Measurements from ENCODE around the gene COL9A3. TPM values are rescaled to one million over a fixed set of nuclear protein-coding genes. Genes with fewer than 3 reads are reported as not detected.

COL9A3 gene
- total RNA-seq, 1 donor from 2014 or later = 1.1 TPM

DNA sequence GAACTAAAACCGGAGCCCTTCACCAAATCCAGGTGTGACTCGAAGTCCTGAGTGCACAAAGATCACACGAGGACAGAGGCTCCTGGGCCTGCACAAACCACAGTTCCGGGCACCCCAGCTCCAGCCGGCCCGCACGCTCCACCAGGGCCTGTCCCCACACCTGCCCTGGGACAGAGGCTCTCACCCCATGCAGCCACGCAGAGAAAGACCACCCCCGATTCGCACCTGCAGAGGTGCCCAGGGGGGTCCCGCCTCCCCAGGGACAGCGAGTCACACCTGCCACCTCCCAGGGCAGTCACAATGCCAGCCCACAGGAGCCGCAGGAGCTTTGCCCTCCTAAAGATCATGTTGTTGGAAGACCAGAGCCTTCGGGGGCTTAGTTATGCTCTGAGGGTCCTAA is 45.9 kb upstream of the COL9A3 start:
- Histone ChIP-seq H3K36me3 (no peaks in the 10 kb centered on the region), H3K27me3 (peaks cover 7% of the 10 kb centered on the region), H3K4me3 (no peak overlapping the region), H3K27ac (no peak overlapping the region), H3K9me3 (no peaks in the 10 kb centered on the region), H3K4me1 (peaks cover 8% of the 10 kb centered on the region)
- intact Hi-C loops (cut with DNase I) = no loop called here
- DNase-seq (no peak), ATAC-seq (no peak)
- TF ChIP-seq, protein P1, sequence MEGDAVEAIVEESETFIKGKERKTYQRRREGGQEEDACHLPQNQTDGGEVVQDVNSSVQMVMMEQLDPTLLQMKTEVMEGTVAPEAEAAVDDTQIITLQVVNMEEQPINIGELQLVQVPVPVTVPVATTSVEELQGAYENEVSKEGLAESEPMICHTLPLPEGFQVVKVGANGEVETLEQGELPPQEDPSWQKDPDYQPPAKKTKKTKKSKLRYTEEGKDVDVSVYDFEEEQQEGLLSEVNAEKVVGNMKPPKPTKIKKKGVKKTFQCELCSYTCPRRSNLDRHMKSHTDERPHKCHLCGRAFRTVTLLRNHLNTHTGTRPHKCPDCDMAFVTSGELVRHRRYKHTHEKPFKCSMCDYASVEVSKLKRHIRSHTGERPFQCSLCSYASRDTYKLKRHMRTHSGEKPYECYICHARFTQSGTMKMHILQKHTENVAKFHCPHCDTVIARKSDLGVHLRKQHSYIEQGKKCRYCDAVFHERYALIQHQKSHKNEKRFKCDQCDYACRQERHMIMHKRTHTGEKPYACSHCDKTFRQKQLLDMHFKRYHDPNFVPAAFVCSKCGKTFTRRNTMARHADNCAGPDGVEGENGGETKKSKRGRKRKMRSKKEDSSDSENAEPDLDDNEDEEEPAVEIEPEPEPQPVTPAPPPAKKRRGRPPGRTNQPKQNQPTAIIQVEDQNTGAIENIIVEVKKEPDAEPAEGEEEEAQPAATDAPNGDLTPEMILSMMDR (IDR thresholded peaks at IDR 0.05) = no peak

DNA sequence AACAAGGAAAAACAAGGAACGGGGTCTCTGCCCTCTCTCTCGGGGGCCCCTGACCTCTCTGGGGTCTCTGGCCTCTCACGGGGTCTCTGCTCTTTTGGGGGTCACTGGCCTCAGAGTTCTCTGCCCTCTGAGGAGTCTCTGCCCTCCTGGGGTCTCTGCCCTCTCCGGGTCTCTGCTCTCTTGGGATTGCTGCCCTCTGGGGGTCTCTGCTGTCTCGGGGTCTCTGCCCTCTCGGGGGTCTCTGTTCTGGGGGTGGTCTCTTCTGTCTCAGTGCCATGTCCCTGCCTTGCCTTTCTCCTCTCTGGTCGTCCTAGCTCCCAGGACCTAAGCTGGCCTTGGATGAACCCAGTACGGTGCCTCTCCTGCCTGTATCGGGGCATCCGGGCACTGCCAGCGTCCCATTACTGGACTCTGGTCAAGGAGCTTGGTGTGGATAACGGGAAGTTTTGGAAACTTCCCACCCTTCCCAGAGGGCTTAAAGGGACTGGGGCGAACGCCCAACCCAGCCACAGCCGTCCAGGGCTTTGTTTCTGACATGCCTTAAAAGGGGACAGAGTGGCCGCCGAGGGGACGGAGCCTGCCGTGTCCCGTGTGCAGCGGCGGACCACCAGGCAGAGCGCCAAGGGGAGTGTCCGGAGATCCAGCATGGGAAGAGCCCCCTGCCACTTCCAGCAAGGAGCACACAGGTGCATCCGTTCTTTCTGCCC is 45.3 kb upstream of the COL9A3 start:
- Histone ChIP-seq H3K27me3 (peaks cover under 1% of the 10 kb centered on the region), H3K4me3 (no peak overlapping the region), H3K9me3 (no peaks in the 10 kb centered on the region), H3K36me3 (no peaks in the 10 kb centered on the region), H3K27ac (no peak overlapping the region), H3K4me1 (peaks cover 8% of the 10 kb centered on the region)
- TF ChIP-seq, protein P1 (IDR thresholded peaks at IDR 0.05) = no peak
- ATAC-seq (no peak), DNase-seq (no peak)
- intact Hi-C loops (cut with DNase I) = no loop called here

DNA sequence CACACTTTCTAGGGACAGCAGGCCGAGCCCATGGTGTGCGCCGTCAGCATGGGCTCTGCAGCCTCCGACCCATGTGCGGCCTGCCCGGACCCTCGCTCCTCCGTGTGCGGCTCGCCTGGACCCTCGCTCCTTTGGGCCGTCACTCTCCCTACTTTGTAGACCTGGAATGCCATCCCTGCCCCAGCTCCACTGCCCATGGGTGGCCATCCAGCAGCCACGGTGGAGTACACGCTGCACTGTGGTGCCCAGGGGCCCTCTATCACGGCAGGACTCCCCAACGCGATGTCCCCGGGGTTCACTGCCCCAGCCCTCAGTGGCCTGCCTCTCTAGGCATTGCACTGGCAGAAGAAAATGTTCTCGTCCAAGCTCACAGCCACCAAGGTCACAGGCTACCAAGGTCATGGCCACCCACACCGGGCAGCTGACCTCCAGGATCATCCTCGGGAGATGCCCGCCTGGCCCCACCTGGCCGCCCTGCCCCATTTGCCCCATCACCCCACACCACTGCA is 44.7 kb upstream of the COL9A3 start:
- no peak overlapping the region for H3K4me3 ChIP-seq
- no peaks in the 10 kb centered on the region for H3K27me3 ChIP-seq
- H3K4me1 ChIP-seq = peaks cover 9% of the 10 kb centered on the region
- ATAC-seq = no peak
- no peaks in the 10 kb centered on the region for H3K36me3 ChIP-seq
- TF ChIP-seq, protein P1 (IDR thresholded peaks at IDR 0.05) = no peak
- H3K9me3 ChIP-seq = no peaks in the 10 kb centered on the region
- no peak overlapping the region for H3K27ac ChIP-seq
- intact Hi-C loops (cut with DNase I) = no loop called here
- no peak for DNase-seq

DNA sequence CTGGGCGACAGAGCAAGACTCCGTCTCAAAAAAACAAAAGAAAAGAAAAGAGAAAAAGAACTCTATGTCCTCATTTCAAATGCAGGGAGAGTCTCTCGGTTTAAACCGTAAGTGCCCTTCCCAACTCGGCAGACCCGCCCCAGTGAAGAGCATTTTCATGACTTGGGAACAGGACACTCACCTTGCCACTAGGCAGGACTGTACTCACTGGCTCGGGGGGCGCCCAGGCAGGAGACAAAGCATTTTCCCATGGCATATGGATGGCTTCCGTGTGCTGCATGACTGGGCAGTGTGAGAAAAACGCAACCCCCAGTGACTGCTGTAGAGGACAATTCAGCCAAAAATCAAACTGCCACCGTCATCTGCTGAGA is 44.2 kb upstream of the COL9A3 start:
- peaks cover 11% of the 10 kb centered on the region for H3K4me1 ChIP-seq
- no peak overlapping the region for H3K4me3 ChIP-seq
- no peaks in the 10 kb centered on the region for H3K9me3 ChIP-seq
- TF ChIP-seq, protein P1 (IDR thresholded peaks at IDR 0.05) = no peak
- DNase-seq (no peak), ATAC-seq (no peak)
- no peaks in the 10 kb centered on the region for H3K36me3 ChIP-seq
- no peaks in the 10 kb centered on the region for H3K27me3 ChIP-seq
- intact Hi-C loops (cut with DNase I) = no loop called here
- no peak overlapping the region for H3K27ac ChIP-seq

DNA sequence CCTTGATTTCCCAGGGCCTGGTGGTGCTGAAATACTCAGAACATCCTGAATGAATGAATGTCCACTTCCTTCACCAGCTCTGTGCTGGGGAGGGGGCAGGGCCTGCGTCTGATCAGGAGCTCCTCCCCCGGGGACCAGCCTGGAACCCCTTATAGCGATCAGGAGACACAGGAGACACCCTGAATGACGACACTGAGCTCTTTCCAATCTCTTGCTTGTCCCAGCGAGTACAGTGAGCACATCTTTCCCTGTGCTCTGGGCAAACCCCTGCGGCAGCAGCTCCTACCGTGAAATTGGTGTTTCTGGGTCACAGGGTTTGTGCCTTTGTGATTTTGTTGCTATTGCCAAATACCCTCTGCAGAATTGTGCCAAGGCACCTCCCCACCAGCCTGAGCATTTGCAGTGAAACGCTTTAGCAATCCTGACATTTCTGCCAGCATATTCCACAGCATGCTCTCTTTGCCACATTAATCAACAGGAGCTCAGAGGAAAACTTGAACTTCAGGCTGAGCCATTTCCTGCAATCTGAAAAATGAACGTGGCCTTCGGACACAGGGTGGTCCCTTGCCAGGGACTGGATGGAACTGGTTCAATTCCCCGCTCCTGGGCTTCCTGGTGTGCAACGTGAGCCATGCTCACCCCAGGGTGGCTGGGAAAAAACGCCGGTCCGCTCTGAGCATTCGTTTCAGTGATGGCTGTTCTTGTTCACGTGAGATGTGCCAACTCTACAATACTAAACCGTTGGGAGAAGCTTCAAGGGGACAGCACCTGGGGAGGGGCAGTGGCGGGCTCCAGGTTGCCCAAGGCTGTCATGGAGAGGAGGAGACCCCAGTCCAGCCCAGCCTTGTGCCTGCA is 43.6 kb upstream of the COL9A3 start:
- TF ChIP-seq, protein P1 (IDR thresholded peaks at IDR 0.05) = no peak
- Histone ChIP-seq H3K4me3 (no peak overlapping the region), H3K9me3 (no peaks in the 10 kb centered on the region), H3K4me1 (peaks cover 11% of the 10 kb centered on the region), H3K27ac (no peak overlapping the region), H3K36me3 (no peaks in the 10 kb centered on the region), H3K27me3 (no peaks in the 10 kb centered on the region)
- intact Hi-C loops (cut with DNase I) = no loop called here
- ATAC-seq = no peak
- no peak for DNase-seq
